Neural progenitor cell (in vitro differentiated cells): ENCODE measurements around the gene KLHL29. TPM values are rescaled to one million over a fixed set of nuclear protein-coding genes. Genes with fewer than 3 reads are reported as not detected.

ENCODE experiments used
- DNase-seq: peaks from one replicate; pipeline ENCODE4 v3.0.0-alpha.2; 2016; ENCODE audit warnings: low spot score
- H2AFZ ChIP-seq: fragments of 200-600 bp; sonication (generic); replicated peaks from 2 replicates; pipeline ENCODE4 v1.6.1; 2016; ENCODE audit warnings: antibody characterized with exemption
- H3F3A ChIP-seq: fragments of 200-600 bp; sonication (generic); 2 replicates; pipeline ENCODE4 v1.6.1; 2016; ENCODE audit warnings: antibody characterized with exemption, low read depth
- H3K27ac ChIP-seq: fragments of 200-600 bp; sonication (generic); 2 replicates; pipeline ENCODE4 v1.5.1; 2016; ENCODE audit warnings: mild to moderate bottlenecking
- H3K27me3 ChIP-seq: fragments of 200-600 bp; sonication (generic); 2 replicates; pipeline ENCODE4 v1.6.1; 2016; ENCODE audit warnings: mild to moderate bottlenecking, moderate library complexity
- H3K36me3 ChIP-seq: fragments of 200-600 bp; sonication (generic); 2 replicates; pipeline ENCODE4 v1.5.1; 2016
- H3K4me1 ChIP-seq: fragments of 200-600 bp; sonication (generic); 2 replicates; pipeline ENCODE4 v1.6.1; 2016; ENCODE audit warnings: mixed run types
- H3K4me2 ChIP-seq: fragments of 200-600 bp; sonication (generic); 2 replicates; pipeline ENCODE4 v1.6.1; 2016
- H3K4me3 ChIP-seq: fragments of 200-600 bp; sonication (generic); 2 replicates; pipeline ENCODE4 v1.5.1; 2016
- H3K79me2 ChIP-seq: fragments of 200-600 bp; sonication (generic); 2 replicates; pipeline ENCODE4 v1.6.1; 2016; ENCODE audit warnings: low read depth
- H3K9ac ChIP-seq: fragments of 200-600 bp; sonication (generic); 2 replicates; pipeline ENCODE4 v1.6.1; 2016
- H3K9me3 ChIP-seq: fragments of 200-600 bp; sonication (generic); 2 replicates; pipeline ENCODE4 v1.5.1; 2016; ENCODE audit warnings: low read depth
- H4K20me1 ChIP-seq: fragments of 200-600 bp; sonication (generic); 2 replicates; pipeline ENCODE4 v1.6.1; 2016; ENCODE audit warnings: low read depth
- H3K27ac Mint-ChIP-seq: 3 replicates; pipeline ENCODE4 v1.8.0; 2021; ENCODE audit warnings: mixed read lengths
- H3K27me3 Mint-ChIP-seq: 2 replicates; pipeline ENCODE4 v1.8.0; 2022; ENCODE audit warnings: low read depth, mild to moderate bottlenecking, inconsistent platforms, moderate library complexity, mixed read lengths; ENCODE audit not compliant: insufficient read depth
- H3K36me3 Mint-ChIP-seq: 3 replicates; pipeline ENCODE4 v1.8.0; 2021; ENCODE audit warnings: mixed read lengths
- H3K4me1 Mint-ChIP-seq: 3 replicates; pipeline ENCODE4 v1.8.0; 2021; ENCODE audit warnings: mixed read lengths
- H3K4me3 Mint-ChIP-seq: 3 replicates; pipeline ENCODE4 v1.8.0; 2021; ENCODE audit warnings: mild to moderate bottlenecking, moderate library complexity, mixed read lengths
- H3K9me3 Mint-ChIP-seq: 3 replicates; pipeline ENCODE4 v1.8.0; 2020; ENCODE audit warnings: mixed read lengths
- EZH2 ChIP-seq: fragments of 200-600 bp; sonication (generic); IDR thresholded peaks from 2 replicates; pipeline ENCODE4 v1.6.1; 2017; ENCODE audit warnings: antibody characterized with exemption, mild to moderate bottlenecking, moderate library complexity
- EZH2phosphoT487 ChIP-seq: fragments of 200-600 bp; sonication (generic); IDR thresholded peaks from 2 replicates; pipeline ENCODE4 v1.6.1; 2017; ENCODE audit warnings: antibody characterized with exemption
- total RNA-seq: library from RNA; depleted of rRNA; stranded (reverse); fragments of >200 nt; gene quantifications from 2 replicates; pipeline ENCODE4 v1.2.3, GENCODE V29; 2015; ENCODE audit warnings: low replicate concordance
- TF ChIP-seq, protein P1 (sequence below): fragments of 200-600 bp; sonication (generic); IDR thresholded peaks from 2 replicates; pipeline ENCODE4 v1.5.1; 2017; ENCODE audit warnings: antibody characterized with exemption, mild to moderate bottlenecking

KLHL29 gene
- total RNA-seq, 1 donor from 2014 or later: 1.6 TPM

DNA sequence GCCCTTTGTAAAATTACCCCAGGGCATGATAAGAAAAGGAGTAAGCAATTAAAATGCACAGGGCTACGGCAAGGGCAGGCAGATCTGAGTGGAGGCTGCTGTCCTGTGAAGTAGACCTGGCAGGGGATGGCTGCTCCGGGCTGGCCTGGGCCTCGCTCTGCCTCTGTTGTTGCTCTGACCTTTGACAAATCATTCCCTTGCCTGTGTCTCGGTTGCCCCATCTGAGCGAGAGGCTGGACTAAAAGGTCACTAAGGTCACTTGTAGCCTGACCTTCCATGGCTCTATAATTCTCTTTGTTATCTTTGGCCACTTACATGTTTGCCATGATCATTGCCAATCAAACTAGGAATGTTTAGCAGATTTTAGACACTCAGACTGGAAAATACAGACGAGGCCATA is 118.1 kb downstream of the KLHL29 start:
- Histone ChIP-seq H3K4me1 (peaks cover 41% of the 10 kb centered on the region), H3K27ac (no peak overlapping the region), H3K4me2 (peak overlapping the region; percentile 16), H3K9ac (no peak overlapping the region), H4K20me1 (peaks cover 4% of the 10 kb centered on the region), H3K79me2 (no peaks in the 10 kb centered on the region), H3F3A (no peaks in the 10 kb centered on the region), H3K36me3 (no peaks in the 10 kb centered on the region), H2AFZ (no peak overlapping the region), H3K4me3 (no peak overlapping the region), H3K9me3 (no peaks in the 10 kb centered on the region), H3K27me3 (no peaks in the 10 kb centered on the region)
- Mint-ChIP-seq H3K36me3 (peaks cover 1% of the 10 kb centered on the region), H3K4me3 (peak overlapping the region; percentile 38), H3K9me3 (no peaks in the 10 kb centered on the region), H3K27ac (peak overlapping the region; percentile 99), H3K4me1 (peaks cover 86% of the 10 kb centered on the region), H3K27me3 (peaks cover 2% of the 10 kb centered on the region)
- no peak for DNase-seq
- TF ChIP-seq EZH2 (no peak), EZH2phosphoT487 (no peak)
- TF ChIP-seq, protein P1, sequence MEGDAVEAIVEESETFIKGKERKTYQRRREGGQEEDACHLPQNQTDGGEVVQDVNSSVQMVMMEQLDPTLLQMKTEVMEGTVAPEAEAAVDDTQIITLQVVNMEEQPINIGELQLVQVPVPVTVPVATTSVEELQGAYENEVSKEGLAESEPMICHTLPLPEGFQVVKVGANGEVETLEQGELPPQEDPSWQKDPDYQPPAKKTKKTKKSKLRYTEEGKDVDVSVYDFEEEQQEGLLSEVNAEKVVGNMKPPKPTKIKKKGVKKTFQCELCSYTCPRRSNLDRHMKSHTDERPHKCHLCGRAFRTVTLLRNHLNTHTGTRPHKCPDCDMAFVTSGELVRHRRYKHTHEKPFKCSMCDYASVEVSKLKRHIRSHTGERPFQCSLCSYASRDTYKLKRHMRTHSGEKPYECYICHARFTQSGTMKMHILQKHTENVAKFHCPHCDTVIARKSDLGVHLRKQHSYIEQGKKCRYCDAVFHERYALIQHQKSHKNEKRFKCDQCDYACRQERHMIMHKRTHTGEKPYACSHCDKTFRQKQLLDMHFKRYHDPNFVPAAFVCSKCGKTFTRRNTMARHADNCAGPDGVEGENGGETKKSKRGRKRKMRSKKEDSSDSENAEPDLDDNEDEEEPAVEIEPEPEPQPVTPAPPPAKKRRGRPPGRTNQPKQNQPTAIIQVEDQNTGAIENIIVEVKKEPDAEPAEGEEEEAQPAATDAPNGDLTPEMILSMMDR: no peak

DNA sequence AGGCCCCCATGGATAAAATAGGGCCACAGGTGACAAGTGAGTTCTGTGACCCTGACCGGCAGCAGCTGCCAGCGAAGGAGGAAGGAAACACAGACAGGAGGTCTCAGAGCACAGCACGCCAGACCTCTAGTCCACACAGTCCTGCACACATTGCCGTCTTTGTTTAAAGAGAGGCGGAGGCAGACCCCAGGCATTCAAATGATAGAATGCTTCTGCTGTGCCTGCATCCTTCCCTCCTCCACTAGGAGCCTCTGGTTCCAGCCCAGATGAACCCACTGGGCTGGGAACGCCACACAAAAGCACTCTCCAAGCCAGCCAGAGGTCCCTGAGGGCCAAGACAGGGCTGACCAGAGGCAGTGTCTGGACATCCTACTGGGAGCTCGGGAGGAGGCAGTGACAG is 118.7 kb downstream of the KLHL29 start:
- H3K4me1 ChIP-seq: peaks cover 41% of the 10 kb centered on the region
- Mint-ChIP-seq H3K27ac (peak overlapping the region; percentile 99), H3K9me3 (no peaks in the 10 kb centered on the region), H3K36me3 (peaks cover 1% of the 10 kb centered on the region), H3K4me1 (peaks cover 84% of the 10 kb centered on the region), H3K4me3 (peak overlapping the region; percentile 64), H3K27me3 (peaks cover 4% of the 10 kb centered on the region)
- no peaks in the 10 kb centered on the region for H3K79me2 ChIP-seq
- H3K36me3 ChIP-seq: no peaks in the 10 kb centered on the region
- no peak overlapping the region for H2AFZ ChIP-seq
- H3F3A ChIP-seq: no peaks in the 10 kb centered on the region
- no peak for TF ChIP-seq EZH2
- TF ChIP-seq EZH2phosphoT487: no peak
- TF ChIP-seq, protein P1: no peak
- peak overlapping the region; percentile 16 for H3K4me2 ChIP-seq
- no peak overlapping the region for H3K9ac ChIP-seq
- no peak for DNase-seq
- no peak overlapping the region for H3K27ac ChIP-seq
- H3K27me3 ChIP-seq: no peaks in the 10 kb centered on the region
- H3K4me3 ChIP-seq: no peak overlapping the region
- peaks cover 4% of the 10 kb centered on the region for H4K20me1 ChIP-seq
- H3K9me3 ChIP-seq: no peaks in the 10 kb centered on the region

DNA sequence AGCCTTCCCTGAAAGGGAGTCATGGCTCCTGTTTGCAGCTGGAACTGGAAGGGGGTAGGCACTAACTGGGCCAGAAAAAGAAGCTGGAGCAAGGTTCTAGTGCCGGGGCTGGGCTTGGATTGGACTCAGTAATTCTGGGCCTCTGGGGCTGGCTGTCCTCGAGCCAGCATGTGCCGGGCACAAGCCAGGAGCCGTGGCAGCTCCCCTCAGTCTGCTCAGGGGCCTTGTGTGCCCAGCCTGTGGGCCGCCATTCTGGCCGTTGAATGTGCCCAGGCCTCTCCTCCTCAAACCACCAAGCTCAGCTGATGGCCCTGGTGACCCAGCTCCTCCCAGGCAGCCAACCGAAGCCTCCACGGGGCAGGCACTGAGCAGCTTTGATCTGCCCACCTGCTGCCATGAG is 119.6 kb downstream of the KLHL29 start:
- DNase-seq: no peak
- Histone ChIP-seq H3K9ac (no peak overlapping the region), H3F3A (no peaks in the 10 kb centered on the region), H3K4me1 (peaks cover 41% of the 10 kb centered on the region), H3K9me3 (no peaks in the 10 kb centered on the region), H3K4me2 (no peak overlapping the region), H3K4me3 (no peak overlapping the region), H3K27me3 (no peaks in the 10 kb centered on the region), H4K20me1 (peaks cover 4% of the 10 kb centered on the region), H3K27ac (no peak overlapping the region), H3K36me3 (no peaks in the 10 kb centered on the region), H2AFZ (no peak overlapping the region), H3K79me2 (no peaks in the 10 kb centered on the region)
- Mint-ChIP-seq H3K9me3 (no peaks in the 10 kb centered on the region), H3K36me3 (peaks cover 1% of the 10 kb centered on the region), H3K27me3 (peaks cover 4% of the 10 kb centered on the region), H3K27ac (peak overlapping the region; percentile 78), H3K4me3 (no peak overlapping the region), H3K4me1 (peaks cover 89% of the 10 kb centered on the region)
- TF ChIP-seq EZH2phosphoT487 (no peak), EZH2 (no peak)
- TF ChIP-seq, protein P1: no peak
